ENCODE measurements around the gene NQO2. TPM values are rescaled to one million over a fixed set of nuclear protein-coding genes. Genes with fewer than 3 reads are reported as not detected.
A peak's percentile ranks its signal among the peaks of the same experiment; 100 is the strongest.

NQO2 gene
- total RNA-seq, 1 donor from 2014 or later: 45.8 TPM

DNA sequence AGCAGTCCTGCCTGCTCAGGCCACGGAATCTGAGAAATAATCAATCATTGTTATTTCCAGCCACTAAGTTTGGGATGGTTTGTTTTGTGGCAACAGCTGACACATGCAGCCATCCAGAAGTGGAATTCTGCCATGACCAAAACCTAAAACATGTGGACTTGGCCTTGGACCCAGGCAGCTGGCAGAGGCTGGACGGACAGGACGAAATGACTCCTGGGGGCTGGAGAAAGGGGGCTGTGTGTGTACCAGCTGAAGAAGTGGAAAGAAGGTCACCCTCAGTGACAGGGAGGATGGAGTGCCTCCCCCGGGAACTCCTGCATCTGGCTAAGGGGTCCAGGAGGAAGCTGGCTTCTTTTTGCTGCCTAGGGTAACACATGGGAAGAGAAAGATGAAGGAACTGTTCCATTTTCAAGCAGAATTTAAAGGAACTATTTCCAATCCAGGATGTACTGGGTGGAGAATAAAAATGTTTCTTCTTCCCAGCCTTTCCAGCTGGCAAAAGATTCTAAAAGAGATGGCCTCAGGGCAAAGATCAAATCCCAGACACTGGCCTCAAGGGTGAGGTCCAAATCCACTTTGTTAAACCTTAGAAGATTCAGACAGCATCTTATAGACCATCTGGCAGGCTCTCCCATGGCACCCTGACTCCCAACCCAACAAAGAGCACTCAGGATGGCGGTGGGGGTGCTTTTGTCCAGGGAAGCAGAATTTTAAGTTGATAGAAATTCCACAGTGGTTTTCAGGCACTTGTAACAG, 42.6 kb upstream of the NQO2 start:
- no peak overlapping the region for H3K27ac Mint-ChIP-seq
- peak overlapping the region; percentile 14 for H3K4me3 Mint-ChIP-seq (ENCODE audit: low read depth)

DNA sequence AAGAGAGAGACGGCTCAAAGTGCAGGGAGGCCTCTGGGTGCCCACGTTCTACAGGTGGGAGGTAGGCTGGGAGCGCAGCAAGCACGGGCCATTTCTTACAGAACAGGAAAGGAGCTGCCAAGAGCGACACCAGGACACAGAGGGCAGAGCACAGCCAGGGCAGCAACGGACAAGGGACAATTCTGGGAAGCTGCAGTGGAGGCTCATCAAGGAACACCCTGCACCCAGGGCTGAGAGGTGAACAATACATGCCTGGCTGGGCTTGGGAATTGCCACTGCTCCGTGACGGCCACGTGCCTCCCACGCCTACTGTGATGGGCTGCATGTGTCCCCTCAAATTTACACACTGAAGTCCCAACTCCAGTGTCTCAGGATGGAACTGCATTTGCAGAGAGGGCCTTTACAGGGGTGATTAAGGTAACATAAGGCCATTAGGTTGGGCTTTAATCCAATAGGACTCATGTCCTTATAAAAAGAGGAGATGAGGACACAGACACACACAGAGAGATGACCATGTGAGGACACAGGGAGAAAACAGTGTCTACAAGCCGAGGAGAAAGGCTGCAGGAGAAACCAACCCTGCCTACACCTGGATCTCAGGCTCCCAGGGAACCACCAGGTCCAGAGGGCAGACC, 41.9 kb upstream of the NQO2 start:
- H3K27ac Mint-ChIP-seq: no peak overlapping the region
- H3K36me3 Mint-ChIP-seq (ENCODE audit: insufficient read depth): peaks cover 28% of the 10 kb centered on the region
- TF ChIP-seq, protein P1, sequence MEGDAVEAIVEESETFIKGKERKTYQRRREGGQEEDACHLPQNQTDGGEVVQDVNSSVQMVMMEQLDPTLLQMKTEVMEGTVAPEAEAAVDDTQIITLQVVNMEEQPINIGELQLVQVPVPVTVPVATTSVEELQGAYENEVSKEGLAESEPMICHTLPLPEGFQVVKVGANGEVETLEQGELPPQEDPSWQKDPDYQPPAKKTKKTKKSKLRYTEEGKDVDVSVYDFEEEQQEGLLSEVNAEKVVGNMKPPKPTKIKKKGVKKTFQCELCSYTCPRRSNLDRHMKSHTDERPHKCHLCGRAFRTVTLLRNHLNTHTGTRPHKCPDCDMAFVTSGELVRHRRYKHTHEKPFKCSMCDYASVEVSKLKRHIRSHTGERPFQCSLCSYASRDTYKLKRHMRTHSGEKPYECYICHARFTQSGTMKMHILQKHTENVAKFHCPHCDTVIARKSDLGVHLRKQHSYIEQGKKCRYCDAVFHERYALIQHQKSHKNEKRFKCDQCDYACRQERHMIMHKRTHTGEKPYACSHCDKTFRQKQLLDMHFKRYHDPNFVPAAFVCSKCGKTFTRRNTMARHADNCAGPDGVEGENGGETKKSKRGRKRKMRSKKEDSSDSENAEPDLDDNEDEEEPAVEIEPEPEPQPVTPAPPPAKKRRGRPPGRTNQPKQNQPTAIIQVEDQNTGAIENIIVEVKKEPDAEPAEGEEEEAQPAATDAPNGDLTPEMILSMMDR (IDR thresholded peaks at IDR 0.05; ENCODE audit: unreplicated experiment): no peak
- peak overlapping the region; percentile 14 for H3K4me3 Mint-ChIP-seq (ENCODE audit: low read depth)
- no peaks in the 10 kb centered on the region for H3K27me3 Mint-ChIP-seq
- peaks cover 39% of the 10 kb centered on the region for H3K4me1 Mint-ChIP-seq (ENCODE audit: low read depth)
- DNase-seq (ENCODE audit: low spot score, unreplicated experiment): no peak
- no peaks in the 10 kb centered on the region for H3K9me3 Mint-ChIP-seq (ENCODE audit: low read depth)

More for the DNA sequence above, 42.6 kb upstream of the NQO2 start:
- peaks cover 32% of the 10 kb centered on the region for H3K36me3 Mint-ChIP-seq (ENCODE audit: insufficient read depth)
- no peaks in the 10 kb centered on the region for H3K9me3 Mint-ChIP-seq (ENCODE audit: low read depth)
- no peak for DNase-seq (ENCODE audit: low spot score, unreplicated experiment)
- TF ChIP-seq, protein P1 (IDR thresholded peaks at IDR 0.05; ENCODE audit: unreplicated experiment): no peak
- H3K27me3 Mint-ChIP-seq: no peaks in the 10 kb centered on the region
- H3K4me1 Mint-ChIP-seq (ENCODE audit: low read depth): peaks cover 37% of the 10 kb centered on the region

DNA sequence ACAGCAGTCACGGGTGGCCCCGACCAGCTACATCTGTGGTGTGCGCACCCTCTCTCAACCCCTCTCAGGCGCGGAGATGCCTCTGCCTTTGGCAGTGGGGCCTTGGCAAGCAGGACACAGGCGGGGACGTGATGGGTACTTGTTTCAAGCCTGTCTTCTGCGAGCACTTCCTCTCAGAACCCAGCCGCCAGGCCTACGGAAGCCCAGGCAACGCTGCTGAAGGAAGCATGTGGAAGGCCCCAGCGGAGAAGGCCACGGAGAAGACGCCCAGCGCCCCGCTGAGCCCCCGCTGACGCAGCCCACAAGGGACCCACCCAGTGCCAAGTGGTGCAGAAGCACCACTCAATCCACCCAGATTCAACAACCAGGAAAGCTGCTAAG, 41.4 kb upstream of the NQO2 start:
- H3K4me1 Mint-ChIP-seq (ENCODE audit: low read depth): peaks cover 43% of the 10 kb centered on the region
- H3K27ac Mint-ChIP-seq: no peak overlapping the region
- TF ChIP-seq, protein P1 (IDR thresholded peaks at IDR 0.05; ENCODE audit: unreplicated experiment): no peak
- H3K27me3 Mint-ChIP-seq: no peaks in the 10 kb centered on the region
- no peaks in the 10 kb centered on the region for H3K9me3 Mint-ChIP-seq (ENCODE audit: low read depth)
- H3K4me3 Mint-ChIP-seq (ENCODE audit: low read depth): no peak overlapping the region
- peaks cover 23% of the 10 kb centered on the region for H3K36me3 Mint-ChIP-seq (ENCODE audit: insufficient read depth)
- no peak for DNase-seq (ENCODE audit: low spot score, unreplicated experiment)

DNA sequence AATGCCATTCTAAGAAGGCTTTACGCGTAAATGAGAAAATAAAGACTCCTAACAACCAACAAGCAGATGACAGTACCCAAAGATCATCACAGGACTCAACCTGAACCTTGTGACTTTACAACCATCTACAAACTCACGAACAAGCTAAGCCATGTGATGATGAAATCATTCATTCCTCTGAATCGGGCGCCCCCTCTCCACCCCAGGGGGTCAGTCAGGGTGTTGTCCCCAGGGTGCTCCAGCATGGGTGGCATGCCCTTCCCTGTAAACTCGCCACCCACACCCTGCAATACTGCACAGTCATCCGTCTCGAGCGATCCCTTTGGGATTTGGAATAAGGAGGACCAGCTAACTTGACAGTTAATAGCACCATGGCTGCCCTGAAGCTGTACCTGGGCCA, 40.9 kb upstream of the NQO2 start:
- DNase-seq (ENCODE audit: low spot score, unreplicated experiment): no peak
- H3K36me3 Mint-ChIP-seq (ENCODE audit: insufficient read depth): peaks cover 23% of the 10 kb centered on the region
- no peaks in the 10 kb centered on the region for H3K27me3 Mint-ChIP-seq
- peaks cover 47% of the 10 kb centered on the region for H3K4me1 Mint-ChIP-seq (ENCODE audit: low read depth)
- no peaks in the 10 kb centered on the region for H3K9me3 Mint-ChIP-seq (ENCODE audit: low read depth)
- H3K27ac Mint-ChIP-seq: no peak overlapping the region
- H3K4me3 Mint-ChIP-seq (ENCODE audit: low read depth): no peak overlapping the region
- TF ChIP-seq, protein P1 (IDR thresholded peaks at IDR 0.05; ENCODE audit: unreplicated experiment): no peak

DNA sequence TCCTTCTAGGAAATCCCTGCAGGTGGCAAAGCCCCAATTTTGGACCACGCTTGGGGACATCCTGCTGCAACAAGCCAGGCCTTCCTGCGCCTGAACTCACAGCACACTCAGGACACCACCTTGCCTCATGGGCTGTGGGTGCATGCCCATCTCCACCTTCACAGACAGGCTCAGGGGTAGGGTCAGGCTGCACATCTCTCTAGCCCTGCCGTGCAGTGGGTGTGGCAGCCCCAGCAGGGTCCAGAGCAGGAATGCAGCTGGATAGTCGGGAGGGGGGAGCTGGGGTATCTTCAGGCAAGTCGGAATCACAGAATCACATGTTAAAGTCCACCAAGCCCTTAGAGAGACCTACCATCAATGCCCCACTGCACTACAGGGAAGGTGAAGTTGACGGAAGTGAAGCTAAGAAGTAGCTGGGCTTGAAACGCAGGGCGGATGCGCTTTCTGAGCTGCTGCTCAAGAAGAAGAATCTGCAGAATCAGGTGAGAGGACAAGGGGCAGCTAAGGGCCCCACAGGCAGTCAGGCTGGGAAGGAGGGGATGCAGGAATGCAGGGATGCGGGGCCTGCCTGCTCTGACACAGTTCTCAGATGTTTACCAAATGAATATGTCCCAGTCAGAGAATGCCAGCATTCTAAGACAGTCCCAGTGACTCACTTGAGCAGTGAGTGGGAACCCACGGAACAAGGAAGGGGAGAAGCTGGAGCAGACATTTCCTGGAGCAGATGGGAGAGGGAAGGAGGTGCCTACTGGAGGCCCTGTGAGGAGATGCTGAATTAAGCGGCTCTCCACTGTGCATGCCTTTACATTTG, 39.6 kb upstream of the NQO2 start:
- Mint-ChIP-seq H3K27ac (peak overlapping the region; percentile 90), H3K36me3 (ENCODE audit: insufficient read depth) (peaks cover 18% of the 10 kb centered on the region), H3K4me3 (ENCODE audit: low read depth) (peak overlapping the region; percentile 88), H3K4me1 (ENCODE audit: low read depth) (peaks cover 48% of the 10 kb centered on the region), H3K9me3 (ENCODE audit: low read depth) (no peaks in the 10 kb centered on the region), H3K27me3 (no peaks in the 10 kb centered on the region)
- DNase-seq (ENCODE audit: low spot score, unreplicated experiment): no peak
- TF ChIP-seq, protein P1 (IDR thresholded peaks at IDR 0.05; ENCODE audit: unreplicated experiment): no peak
